CD4-positive, alpha-beta T cell treated with Interleukin-6 at 100 ng/mL for 8 hours (primary cell): ENCODE data around the gene MINDY4B.

ENCODE experiments used
- DNase-seq: peaks from one replicate; pipeline ENCODE4 v3.0.0-alpha.2; 2020; ENCODE audit warnings: mixed read lengths, low spot score

Gene MINDY4B

DNA sequence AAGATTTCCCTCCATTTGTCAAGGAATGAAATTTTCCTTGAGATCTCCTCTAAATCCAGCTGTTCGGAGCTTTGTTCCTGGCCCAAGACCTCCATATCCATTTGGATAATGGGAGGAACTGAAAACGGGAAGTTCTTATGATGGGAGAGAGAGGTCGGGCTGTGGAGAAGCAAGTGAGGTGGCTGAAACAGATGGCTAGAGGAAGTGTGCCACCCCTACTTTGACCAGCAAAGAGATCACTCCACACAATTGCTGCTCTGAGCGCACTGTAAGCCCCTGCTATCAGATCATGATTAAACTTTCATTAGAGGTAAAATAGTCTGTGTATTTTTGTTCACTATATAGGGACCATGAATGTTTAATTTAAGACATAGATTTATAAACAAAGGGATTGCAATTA is at the start of gene MINDY4B:
Gene MINDY4B, minus strand, starts transcription at position 101 of the 400 bp plus-strand sequence. Its CDS starts 0 bp downstream, at position 101.
- DNase-seq, result no peak

DNA sequence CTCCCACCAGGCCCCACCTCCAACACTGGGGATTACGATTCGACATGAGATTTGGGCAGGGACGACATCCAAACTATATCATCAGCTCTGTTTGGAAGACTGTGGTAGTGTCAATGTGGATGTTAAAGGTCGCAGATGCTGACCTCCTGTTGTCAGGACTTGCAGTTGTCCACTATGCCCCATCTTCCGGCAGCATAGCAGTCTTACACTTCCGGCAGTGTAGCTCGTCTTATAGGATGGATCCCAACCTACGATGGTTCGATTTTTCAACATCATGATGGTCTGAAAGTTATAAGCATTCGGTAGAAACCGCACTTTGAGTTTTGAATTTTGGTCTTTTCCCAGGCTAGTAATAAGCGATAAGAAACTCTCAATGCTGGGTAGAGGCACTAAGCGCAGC is 46.7 kb upstream of the MINDY4B start:
- no peak for DNase-seq

GRCh38 chr3:150945226-150946032 is 40.2 kb upstream of the MINDY4B start:
- DNase-seq, result no peak

DNA sequence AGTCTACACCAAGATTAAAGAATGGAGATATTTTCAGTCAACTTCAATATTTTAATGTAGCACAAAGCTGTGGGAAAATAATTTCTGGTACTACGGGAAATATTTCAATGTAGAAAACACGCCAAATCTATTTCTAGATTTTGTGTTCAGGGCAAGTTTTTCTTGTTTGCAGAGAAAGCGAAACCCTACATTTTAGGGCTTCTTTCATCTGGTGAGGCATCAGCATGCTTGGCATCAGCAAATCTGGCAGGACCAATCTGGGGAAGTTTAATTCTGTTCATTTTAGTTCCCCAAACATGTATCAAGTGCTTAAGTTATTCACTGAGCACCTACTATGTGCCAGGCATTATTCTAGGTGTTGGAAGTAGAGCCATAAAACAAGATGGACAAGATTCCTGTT is 37.0 kb upstream of the MINDY4B start:
- no peak for DNase-seq

- no peak for DNase-seq
These were observed 31.5 kb upstream of the MINDY4B start for GRCh38 chr3:150936693-150937092.

DNA sequence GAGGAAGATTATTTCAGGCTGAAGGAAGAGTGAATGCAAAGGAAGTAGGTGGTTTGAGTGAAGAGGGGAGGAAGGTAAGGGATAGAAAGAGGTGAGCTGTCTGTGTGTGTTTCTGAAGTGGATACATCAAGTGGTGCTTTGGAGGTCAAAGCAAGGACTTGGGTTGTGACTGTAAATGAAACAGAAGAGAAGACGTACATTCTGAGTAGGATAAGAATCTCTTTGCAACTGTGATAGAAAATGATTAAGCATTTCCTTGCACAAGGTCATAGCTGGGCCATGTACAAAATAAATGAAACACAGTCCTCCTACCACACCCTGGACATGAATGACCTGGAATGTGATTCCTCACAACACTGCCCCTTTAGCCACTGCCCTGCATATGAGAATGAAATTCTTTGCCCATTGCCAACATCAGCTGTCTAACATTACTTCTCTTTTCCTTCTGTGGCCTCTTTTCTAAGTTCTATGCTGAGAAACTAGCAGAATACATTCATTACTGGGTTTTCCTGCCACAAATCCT is 28.3 kb upstream of the MINDY4B start:
- no peak for DNase-seq

GRCh38 chr3:150931745-150932144 is 26.5 kb upstream of the MINDY4B start:
- DNase-seq, result no peak

DNA sequence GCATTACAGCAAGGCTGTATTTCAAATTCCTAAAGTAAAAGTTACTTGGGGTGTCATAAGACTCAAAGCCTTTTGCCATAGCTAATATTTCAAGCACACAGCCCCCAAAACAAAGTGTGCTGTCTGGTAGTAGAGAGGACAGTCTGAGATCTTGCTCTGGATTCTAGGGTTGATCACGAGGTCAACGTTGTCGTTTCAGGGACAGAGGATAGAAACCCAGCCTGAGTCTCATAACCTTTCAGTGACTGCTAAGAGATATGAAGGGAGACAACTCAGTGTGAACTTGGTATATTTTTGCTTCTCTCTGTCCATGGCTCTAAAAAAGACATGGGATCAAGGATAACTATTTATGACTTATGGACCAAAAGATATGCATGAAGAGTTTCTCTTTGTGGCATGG is 25.6 kb upstream of the MINDY4B start:
- no peak for DNase-seq

GRCh38 chr3:150928234-150928633 is 23.0 kb upstream of the MINDY4B start:
- DNase-seq, result no peak

GRCh38 chr3:150926328-150926727 is 21.1 kb upstream of the MINDY4B start:
- DNase-seq, result no peak

DNA sequence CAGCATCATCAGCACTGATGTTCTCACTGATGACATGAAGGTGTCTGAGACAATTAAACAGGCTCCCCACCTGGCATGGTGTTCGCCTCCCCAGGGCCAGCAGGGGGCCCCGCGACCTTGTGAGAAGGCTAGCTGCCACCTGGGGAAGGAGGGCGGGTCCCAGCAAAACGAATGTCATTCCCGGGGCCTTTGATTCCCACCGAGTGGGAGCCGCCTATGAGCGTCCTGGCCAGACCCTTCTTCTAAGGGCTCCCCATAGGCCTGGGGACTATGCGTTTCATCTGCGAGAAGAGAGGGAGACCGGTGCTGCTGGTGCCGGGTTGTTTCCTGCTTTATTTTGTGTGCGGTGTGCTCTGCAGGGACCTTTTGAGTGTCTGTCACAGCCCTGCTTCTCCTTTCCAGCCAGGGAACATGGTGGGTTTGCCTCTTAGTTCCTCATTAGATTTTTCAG is 20.5 kb upstream of the MINDY4B start:
- peak; percentile 21 for DNase-seq

DNA sequence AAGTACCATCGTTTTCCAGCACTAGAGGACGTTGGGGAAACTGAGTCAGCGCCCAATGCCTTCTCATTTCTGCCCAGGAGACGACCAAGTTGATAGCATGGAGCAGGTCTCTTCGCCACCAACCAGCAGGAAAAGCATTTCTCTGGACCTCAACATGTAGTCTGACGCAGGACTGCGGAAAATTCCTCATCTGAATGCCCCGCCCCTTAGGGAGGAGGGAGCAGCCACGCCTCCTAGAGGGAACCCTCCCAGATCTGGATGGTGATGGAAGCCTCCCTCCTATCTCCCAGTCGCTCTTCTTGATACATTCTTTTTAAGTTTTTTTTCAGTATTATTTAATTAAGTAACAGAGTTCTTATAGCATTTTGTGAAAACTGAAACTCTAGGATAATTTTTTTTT is 17.4 kb upstream of the MINDY4B start:
- DNase-seq, result no peak

GRCh38 chr3:150921209-150921608 is 16.0 kb upstream of the MINDY4B start:
- DNase-seq, result no peak

GRCh38 chr3:150920236-150920635 is 15.0 kb upstream of the MINDY4B start:
- no peak for DNase-seq

- no peak for DNase-seq
These were observed 12.7 kb upstream of the MINDY4B start for GRCh38 chr3:150917951-150918350.

- no peak for DNase-seq
These were observed 8.1 kb upstream of the MINDY4B start for GRCh38 chr3:150913133-150913922.

DNA sequence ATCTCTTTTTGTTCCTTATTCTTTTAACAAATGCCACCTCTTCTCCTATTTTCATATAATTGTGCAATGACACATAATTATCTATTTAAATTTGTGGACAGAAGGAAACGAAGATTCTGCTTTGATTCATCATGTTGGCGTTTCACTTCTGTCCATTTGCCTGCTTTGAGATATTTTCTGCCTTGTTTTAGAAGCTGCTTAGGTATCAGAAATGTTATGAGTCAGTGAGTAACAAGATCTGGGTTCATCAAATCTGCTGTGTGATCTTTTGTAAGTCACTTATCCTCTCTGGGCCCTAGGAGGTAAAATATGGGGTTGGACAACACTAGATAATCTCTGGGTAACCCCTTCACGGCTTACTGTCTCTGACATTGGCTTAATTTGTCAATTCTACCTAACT is 7.3 kb upstream of the MINDY4B start:
- DNase-seq, result no peak

- no peak for DNase-seq
These were observed 6.5 kb upstream of the MINDY4B start for GRCh38 chr3:150911771-150912170.

- DNase-seq, result no peak
These were observed 1.2 kb upstream of the MINDY4B start for GRCh38 chr3:150906461-150906860.

DNA sequence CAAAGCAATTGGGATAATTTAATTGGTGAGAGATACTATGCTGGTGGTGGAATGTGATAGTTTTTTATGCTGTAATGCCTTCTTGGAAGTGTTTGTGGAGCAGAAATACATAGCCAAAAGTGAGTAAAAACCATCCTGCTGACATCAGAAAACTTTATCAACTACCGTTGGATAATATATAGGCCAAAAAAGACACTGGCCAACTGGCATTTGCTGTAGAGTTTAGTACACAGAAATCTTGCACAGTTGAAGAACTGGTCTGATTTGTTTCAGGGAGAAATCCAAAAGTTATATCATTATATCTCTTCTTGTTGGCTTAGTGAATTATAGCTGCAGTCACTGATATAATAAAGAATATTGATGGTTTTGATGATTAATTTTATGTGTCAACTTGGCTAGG is 507 bp upstream of the MINDY4B start:
- no peak for DNase-seq

GRCh38 chr3:150902988-150903387 is 2.3 kb downstream of the MINDY4B start:
- DNase-seq, result no peak

- no peak for DNase-seq
These were observed 3.4 kb downstream of the MINDY4B start for GRCh38 chr3:150901793-150902192.

- no peak for DNase-seq
These were observed 6.1 kb downstream of the MINDY4B start for GRCh38 chr3:150899141-150899540.
